H9 (cell line): ENCODE results near the gene MAGED4B. TPM values are rescaled to one million over a fixed set of nuclear protein-coding genes. Genes with fewer than 3 reads are reported as not detected.
"Not testable (repeated sequence)": the region's sequence is repeated elsewhere in the genome, so short reads cannot be mapped to it uniquely, and the experiment has no call there.

Source experiments
- DNase-seq: peaks from one replicate; pipeline ENCODE4 v3.0.0-alpha.2; 2017
- H2AFZ ChIP-seq: one replicate; pipeline ENCODE4 v1.6.1; 2013; ENCODE audit warnings: mild to moderate bottlenecking, low read length, control low read depth, moderate library complexity
- H2AK5ac ChIP-seq: 2 replicates; pipeline ENCODE4 v1.6.1; 2013; ENCODE audit warnings: low read length, control low read depth, mixed read lengths; ENCODE audit not compliant: insufficient read length
- H2BK120ac ChIP-seq: one replicate; pipeline ENCODE4 v1.6.1; 2013; ENCODE audit warnings: low read depth, mild to moderate bottlenecking, low read length, control low read depth, inconsistent platforms; ENCODE audit not compliant: poor library complexity, severe bottlenecking
- H2BK12ac ChIP-seq: 2 replicates; pipeline ENCODE4 v1.6.1; 2013; ENCODE audit warnings: low read length, control low read depth, mixed read lengths, low read depth; ENCODE audit not compliant: insufficient read length
- H2BK15ac ChIP-seq: 2 replicates; pipeline ENCODE4 v1.6.1; 2013; ENCODE audit warnings: low read depth, low read length, control low read depth
- H2BK20ac ChIP-seq: one replicate; pipeline ENCODE4 v1.6.1; 2013; ENCODE audit warnings: low read depth, mild to moderate bottlenecking, low read length, control low read depth, inconsistent platforms; ENCODE audit not compliant: poor library complexity, severe bottlenecking
- H2BK5ac ChIP-seq: 2 replicates; pipeline ENCODE4 v1.6.1; 2013; ENCODE audit warnings: low read length, control low read depth, mixed read lengths; ENCODE audit not compliant: insufficient read length
- H3K14ac ChIP-seq: 2 replicates; pipeline ENCODE4 v1.6.1; 2013; ENCODE audit warnings: low read length, control low read depth; ENCODE audit not compliant: insufficient read depth
- H3K18ac ChIP-seq: 2 replicates; pipeline ENCODE4 v1.6.1; 2013; ENCODE audit warnings: low read depth, mild to moderate bottlenecking, mixed read lengths, low read length, control low read depth; ENCODE audit not compliant: insufficient read length
- H3K23ac ChIP-seq: 2 replicates; pipeline ENCODE4 v1.6.1; 2013; ENCODE audit warnings: low read length, control low read depth, mixed read lengths, low read depth; ENCODE audit not compliant: insufficient read length
- H3K23me2 ChIP-seq: 2 replicates; pipeline ENCODE4 v1.6.1; 2013; ENCODE audit warnings: low read depth, mild to moderate bottlenecking, mixed read lengths, low read length, control low read depth; ENCODE audit not compliant: insufficient read length, poor library complexity, severe bottlenecking
- H3K27ac ChIP-seq: 2 replicates; pipeline ENCODE4 v1.5.1; 2013; ENCODE audit warnings: low read length, control low read depth, mixed read lengths, low read depth; ENCODE audit not compliant: insufficient read length
- H3K27me3 ChIP-seq: 2 replicates; pipeline ENCODE4 v1.6.1; 2013; ENCODE audit warnings: low read length, control low read depth, inconsistent platforms; ENCODE audit not compliant: insufficient read depth
- H3K4ac ChIP-seq: 2 replicates; pipeline ENCODE4 v1.6.1; 2013; ENCODE audit warnings: low read depth, mild to moderate bottlenecking, control low read depth, inconsistent platforms, low read length, moderate library complexity
- H3K4me1 ChIP-seq: 2 replicates; pipeline ENCODE4 v1.6.1; 2013; ENCODE audit warnings: low read length, control low read depth, inconsistent platforms; ENCODE audit not compliant: insufficient read depth
- H3K4me2 ChIP-seq: 2 replicates; pipeline ENCODE4 v1.6.1; 2013; ENCODE audit warnings: low read length, control low read depth, mixed read lengths; ENCODE audit not compliant: insufficient read length, insufficient read depth
- H3K56ac ChIP-seq: 2 replicates; pipeline ENCODE4 v1.6.1; 2013; ENCODE audit warnings: low read depth, mild to moderate bottlenecking, mixed read lengths, low read length, control low read depth; ENCODE audit not compliant: insufficient read length
- H3K79me1 ChIP-seq: 2 replicates; pipeline ENCODE4 v1.6.1; 2013; ENCODE audit warnings: low read depth, mild to moderate bottlenecking, moderate library complexity, low read length, control low read depth, inconsistent platforms; ENCODE audit not compliant: insufficient read depth, poor library complexity, severe bottlenecking
- H3K79me2 ChIP-seq: 2 replicates; pipeline ENCODE4 v1.6.1; 2013; ENCODE audit warnings: low read length, control low read depth, inconsistent platforms; ENCODE audit not compliant: insufficient read depth
- H3K9ac ChIP-seq: 2 replicates; pipeline ENCODE4 v1.6.1; 2013; ENCODE audit warnings: low read length, control low read depth, mixed read lengths; ENCODE audit not compliant: insufficient read length; ENCODE audit errors: extremely low read depth
- H3K9me3 ChIP-seq: one replicate; pipeline ENCODE4 v1.6.1; 2013; ENCODE audit warnings: low read depth, low read length, inconsistent platforms; ENCODE audit not compliant: control insufficient read depth
- H3T11ph ChIP-seq: one replicate; pipeline ENCODE4 v1.6.1; 2013; ENCODE audit warnings: mild to moderate bottlenecking, low read length, control low read depth, inconsistent platforms
- H4K20me1 ChIP-seq: one replicate; pipeline ENCODE4 v1.6.1; 2013; ENCODE audit not compliant: control insufficient read depth, insufficient read length, insufficient read depth
- H4K5ac ChIP-seq: 2 replicates; pipeline ENCODE4 v1.6.1; 2013; ENCODE audit warnings: low read depth, mild to moderate bottlenecking, mixed read lengths, low read length, control low read depth; ENCODE audit not compliant: insufficient read length
- H4K8ac ChIP-seq: replicated peaks from 2 replicates; pipeline ENCODE4 v1.6.1; 2013; ENCODE audit warnings: low read length, control low read depth, mixed read lengths, low read depth; ENCODE audit not compliant: insufficient read length
- H4K91ac ChIP-seq: 2 replicates; pipeline ENCODE4 v1.6.1; 2013; ENCODE audit warnings: low read depth, mild to moderate bottlenecking, moderate library complexity, mixed read lengths, low read length, control low read depth; ENCODE audit not compliant: insufficient read length
- H3K27ac Mint-ChIP-seq, 3 experiments: 2 replicates in 2 of 3; 3 replicates in 1 of 3; pipeline ENCODE4 v1.8.0; 2020 to 2021; ENCODE audit warnings: mixed read lengths in 3 of 3, mild to moderate bottlenecking in 1 of 3, moderate library complexity in 1 of 3
- H3K27me3 Mint-ChIP-seq: 2 replicates; pipeline ENCODE4 v1.8.0; 2021; ENCODE audit warnings: low read depth, mild to moderate bottlenecking, moderate library complexity, mixed read lengths
- H3K36me3 Mint-ChIP-seq, 3 experiments: 2 replicates in 2 of 3; 3 replicates in 1 of 3; pipeline ENCODE4 v1.8.0; 2020 to 2021; ENCODE audit warnings: low read depth in 3 of 3, mixed read lengths in 3 of 3; ENCODE audit not compliant: insufficient read depth in 1 of 3
- H3K4me1 Mint-ChIP-seq, 2 experiments: 2 replicates each; pipeline ENCODE4 v1.8.0; 2020; ENCODE audit warnings: mixed read lengths in 2 of 2
- H3K4me3 Mint-ChIP-seq, 2 experiments: 2 replicates in 1 of 2; 3 replicates in 1 of 2; pipeline ENCODE4 v1.8.0; 2020 to 2021; ENCODE audit warnings: mild to moderate bottlenecking in 2 of 2, mixed read lengths in 2 of 2, moderate library complexity in 1 of 2
- H3K9me3 Mint-ChIP-seq, 2 experiments: 2 replicates in 1 of 2; 3 replicates in 1 of 2; pipeline ENCODE4 v1.8.0; 2020; ENCODE audit warnings: mild to moderate bottlenecking in 2 of 2, mixed read lengths in 2 of 2, moderate library complexity in 1 of 2
- WGBS: extraction: QIAGEN DNeasy Blood & Tissue Kit; methylation state at CpG from one replicate; pipeline ENCODE4 v1.1.7; 2013; ENCODE audit warnings: missing lambda C conversion rate, low lambda C conversion rate, mixed read lengths; ENCODE audit not compliant: insufficient read length; ENCODE audit errors: extremely low coverage; 5-methylcytosine and 5-hydroxymethylcytosine counted together
- long read RNA-seq: library from polyadenylated mRNA; unstranded; transcript quantifications from one replicate; pipeline ENCODE4 v2.0.0, GENCODE V29; 2020
- total RNA-seq: library from RNA; stranded (reverse); gene quantifications from 2 replicates; pipeline ENCODE4 v1.2.1, GENCODE V29; 2021

MAGED4B gene
- 111 and 118 TPM in 2 replicates for total RNA-seq
- long read RNA-seq, transcript MAGED4B-211 (13 exons, 2,482 nt), result minor isoform, 70 of 626 reads
- long read RNA-seq, transcript MAGED4B-202 (13 exons, 2,510 nt), result minor isoform, 7 of 626 reads
- long read RNA-seq, transcript MAGED4B-201 (13 exons, 2,578 nt), result major isoform, 216 of 626 reads
- long read RNA-seq, partial matches to known transcripts, result 39 of 626 reads
- long read RNA-seq, other reads (novel, unspliced or antisense), result 294 of 626 reads

- not testable (repeated sequence) for H4K91ac ChIP-seq, H4K8ac ChIP-seq, H3K79me1 ChIP-seq, H3K27me3 Mint-ChIP-seq, DNase-seq, H2AFZ ChIP-seq, H3K23me2 ChIP-seq, H3K18ac ChIP-seq, H3K23ac ChIP-seq, H3K4me1 Mint-ChIP-seq, H3K27ac ChIP-seq, H3K27me3 ChIP-seq, H2BK20ac ChIP-seq, H3K4me3 Mint-ChIP-seq, H3K4me1 ChIP-seq, H2AK5ac ChIP-seq, H3K4me2 ChIP-seq, H3T11ph ChIP-seq, H3K79me2 ChIP-seq, H2BK120ac ChIP-seq, H3K4ac ChIP-seq, H3K14ac ChIP-seq, H3K27ac Mint-ChIP-seq, H4K5ac ChIP-seq, H4K20me1 ChIP-seq, H3K36me3 Mint-ChIP-seq, H2BK5ac ChIP-seq, H3K9me3 Mint-ChIP-seq, H2BK12ac ChIP-seq, H2BK15ac ChIP-seq, H3K56ac ChIP-seq, H3K9me3 ChIP-seq, H3K9ac ChIP-seq
- WGBS, result no CpG with 5 or more reads among the region's 56 CpGs
Measured at GRCh38 chrX:52068666-52069640, at the start of gene MAGED4B. Gene MAGED4B (minus strand): TSS chrX:52069183. CDS start chrX:52068172, 1,011 bp downstream.
